Measurements from ENCODE around the gene UPB1.

UPB1 gene

DNA sequence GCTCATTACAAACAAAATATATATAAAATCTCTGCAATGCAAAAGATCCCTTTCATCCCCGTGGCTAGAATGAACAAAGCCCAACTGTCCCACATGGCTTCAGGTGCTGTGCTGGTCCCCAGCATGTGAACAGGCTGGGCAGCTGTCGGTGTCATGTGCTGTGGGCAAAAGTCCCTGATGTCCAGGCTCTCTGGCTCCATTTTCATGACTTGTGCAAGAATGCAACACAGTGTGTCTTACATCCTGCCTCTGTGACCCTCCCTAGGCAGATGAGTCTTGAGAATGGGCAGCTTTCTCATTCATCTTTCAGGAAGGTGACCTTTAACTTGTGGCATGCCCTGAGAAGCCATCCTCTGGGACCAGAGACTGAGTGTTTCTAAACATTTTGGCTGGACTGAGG lies 45.3 kb downstream of the UPB1 start:
- DNase-seq = no peak

GRCh38 chr22:24541681-24542515 lies 46.8 kb downstream of the UPB1 start:
- DNase-seq = no peak

- no peak for DNase-seq
These were observed 47.5 kb downstream of the UPB1 start for GRCh38 chr22:24542641-24543040.

DNA sequence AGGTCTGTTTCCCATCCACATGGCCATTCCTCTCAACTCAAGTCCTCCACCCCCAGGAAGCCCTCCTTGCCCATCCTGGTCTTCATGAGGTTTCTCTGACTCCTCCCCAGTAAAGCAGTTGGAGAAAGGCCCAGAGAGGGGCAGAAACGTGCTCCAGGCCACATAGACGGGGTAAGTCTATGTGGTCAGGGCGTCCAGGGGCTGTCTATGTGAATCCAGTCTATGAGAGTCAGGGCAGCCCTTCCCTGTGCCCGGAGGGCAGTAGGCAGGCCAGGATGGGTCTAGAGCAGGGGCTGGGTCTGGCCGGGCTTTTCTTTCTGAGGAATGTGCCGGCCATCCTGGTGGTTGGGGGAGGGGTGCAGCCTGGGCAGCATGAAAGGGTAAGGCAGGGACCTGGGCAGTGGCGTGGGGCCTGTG lies 48.1 kb downstream of the UPB1 start:
- DNase-seq = no peak

DNA sequence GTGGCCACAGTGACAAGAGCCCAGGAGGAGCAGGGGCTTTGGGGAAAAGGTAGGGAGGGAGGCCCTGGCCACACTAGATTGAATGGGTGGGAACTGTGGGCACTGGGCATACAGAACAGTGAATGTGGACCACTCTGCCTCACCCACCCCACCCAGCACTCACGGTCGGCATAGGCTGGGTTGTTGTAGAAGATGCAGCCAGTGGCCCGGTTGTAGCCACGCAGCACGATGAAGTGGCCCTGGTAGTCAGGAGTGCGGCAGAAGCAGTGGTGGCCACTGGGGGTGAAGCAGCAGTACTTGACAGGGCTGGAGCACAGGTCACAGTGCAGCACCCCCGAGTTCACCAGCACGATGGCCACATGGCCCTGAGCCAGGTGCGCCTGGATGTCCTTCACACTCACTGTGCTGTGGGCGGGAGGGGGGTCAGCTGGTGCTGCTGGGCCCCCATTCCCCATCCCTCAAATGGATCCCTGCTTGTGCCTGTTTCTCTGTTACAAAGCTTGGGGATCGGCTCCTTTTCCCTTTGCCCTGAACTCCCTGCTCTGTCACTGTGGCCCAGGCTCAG lies 48.6 kb downstream of the UPB1 start:
- DNase-seq = no peak

DNA sequence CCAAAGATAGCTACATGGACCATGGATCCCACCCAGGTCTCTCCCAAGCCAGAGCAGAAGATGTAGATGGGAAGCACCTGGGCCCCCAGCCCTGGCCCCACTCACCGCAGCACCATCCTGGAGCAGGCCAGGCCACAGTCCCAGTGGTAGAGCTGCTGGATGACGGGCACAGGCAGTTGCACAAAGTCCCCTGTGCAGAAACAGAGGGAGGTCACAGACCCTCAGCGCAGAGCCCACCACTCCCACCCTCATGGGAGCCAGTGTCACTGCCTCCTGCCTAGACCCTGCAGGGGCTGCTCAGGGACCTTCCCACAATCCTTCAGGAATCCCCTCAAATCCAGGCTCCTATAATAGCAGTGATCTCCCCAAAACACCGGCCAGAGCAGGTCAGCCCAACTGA lies 53.7 kb downstream of the UPB1 start:
- DNase-seq = no peak

DNA sequence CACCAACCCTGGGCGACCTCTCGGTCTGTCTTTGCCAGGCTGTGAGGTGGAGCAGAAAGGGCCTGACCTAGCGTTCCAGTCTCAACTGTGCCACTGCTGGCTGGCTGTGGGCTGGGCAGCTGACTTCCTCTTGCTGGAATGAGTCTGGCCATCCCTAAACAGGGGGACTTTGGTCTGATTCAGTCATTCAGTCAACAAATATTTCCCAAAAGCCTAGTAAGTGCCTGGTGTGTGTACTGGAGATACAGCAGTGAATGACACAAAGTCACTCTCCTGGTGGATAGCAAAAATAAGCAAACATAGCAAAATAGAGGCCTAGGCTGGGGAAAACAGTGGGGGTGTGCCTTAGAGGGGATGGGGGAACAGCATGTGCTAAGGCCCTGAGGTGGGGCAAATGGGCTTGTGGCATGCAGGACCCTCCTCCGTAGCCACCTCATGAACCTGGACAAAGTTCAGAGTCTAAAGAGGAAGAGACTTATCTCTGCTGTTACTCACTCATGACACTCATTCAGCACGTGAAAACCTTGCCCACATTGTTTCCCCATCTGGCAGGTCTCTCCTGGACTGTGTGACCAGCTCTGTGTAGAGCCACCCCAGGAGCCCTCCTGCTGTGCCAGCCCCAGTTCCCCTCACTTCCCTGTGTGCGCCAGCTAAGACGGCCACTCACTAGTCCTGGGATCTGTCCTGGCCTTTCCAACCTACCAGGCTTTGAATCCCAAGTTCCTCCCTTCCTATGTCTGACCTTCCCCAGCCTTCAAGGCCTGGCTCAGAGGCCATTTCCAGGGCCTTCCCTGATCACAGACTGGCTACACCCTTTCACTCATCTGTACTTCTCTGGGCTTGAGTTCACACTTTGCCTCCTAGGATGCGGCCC lies 55.1 kb downstream of the UPB1 start:
- DNase-seq = no peak

DNA sequence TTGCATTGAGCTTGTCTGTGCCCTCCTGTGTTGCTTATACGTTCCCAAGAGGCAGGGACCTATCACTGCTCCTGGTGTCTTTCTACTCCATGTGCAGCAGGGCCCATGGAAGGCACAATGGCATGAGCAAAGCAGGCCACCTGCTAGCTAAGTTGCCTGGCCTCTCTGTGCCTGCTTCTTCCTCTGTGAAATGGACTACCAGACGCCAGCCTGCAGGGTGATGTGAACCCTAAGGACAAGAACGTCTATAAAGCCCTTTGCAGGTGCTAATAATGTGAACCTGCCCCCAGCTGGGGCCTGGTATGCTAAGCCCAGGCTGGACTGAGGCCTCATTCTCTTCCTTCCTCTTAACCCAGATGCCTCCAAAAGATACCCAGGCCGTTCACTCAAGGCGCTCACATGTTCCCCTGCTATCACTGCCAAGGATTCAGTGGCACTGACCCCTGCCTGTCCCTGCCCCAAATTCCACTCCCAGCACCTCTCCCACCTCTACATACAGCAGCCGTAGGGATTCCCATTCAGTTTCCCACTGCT lies 55.8 kb downstream of the UPB1 start:
- no peak for DNase-seq

DNA sequence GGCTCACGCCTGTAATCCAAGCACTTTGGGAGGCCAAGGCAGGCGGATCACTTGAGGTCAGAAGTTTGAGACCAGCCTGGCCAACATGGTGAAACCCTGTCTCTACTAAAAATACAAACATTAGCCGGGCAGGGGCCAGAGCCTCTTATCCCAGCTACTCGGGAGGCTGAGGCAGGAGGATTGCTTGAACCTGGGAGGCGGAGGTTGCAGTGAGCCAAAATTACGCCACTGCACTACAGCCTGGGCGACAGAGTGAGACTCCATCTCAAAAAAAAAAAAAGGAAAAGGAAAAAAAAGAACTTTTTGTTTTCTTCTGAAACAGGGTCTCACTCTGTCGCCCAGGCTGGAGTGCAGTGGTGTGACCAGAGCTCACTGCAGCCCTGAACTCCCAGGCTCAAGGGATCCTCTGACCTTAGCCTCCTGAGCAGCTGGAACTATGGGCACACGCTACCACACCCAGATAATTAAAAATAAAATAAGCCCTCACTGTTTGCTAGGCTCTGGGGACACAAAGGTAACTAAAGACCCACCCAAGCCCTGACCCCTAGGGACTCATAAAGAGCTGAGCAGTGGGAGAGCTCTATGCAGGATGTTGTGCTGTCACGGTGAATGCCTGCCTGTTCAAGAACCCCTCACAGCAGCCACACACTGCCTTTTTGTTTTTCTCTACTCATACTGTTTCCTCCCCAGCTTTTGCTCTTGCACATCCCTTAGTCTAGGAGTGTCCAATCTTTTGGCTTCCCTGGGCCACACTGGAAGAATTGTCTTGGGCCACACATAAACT lies 57.6 kb downstream of the UPB1 start:
- DNase-seq = peak; percentile 90

DNA sequence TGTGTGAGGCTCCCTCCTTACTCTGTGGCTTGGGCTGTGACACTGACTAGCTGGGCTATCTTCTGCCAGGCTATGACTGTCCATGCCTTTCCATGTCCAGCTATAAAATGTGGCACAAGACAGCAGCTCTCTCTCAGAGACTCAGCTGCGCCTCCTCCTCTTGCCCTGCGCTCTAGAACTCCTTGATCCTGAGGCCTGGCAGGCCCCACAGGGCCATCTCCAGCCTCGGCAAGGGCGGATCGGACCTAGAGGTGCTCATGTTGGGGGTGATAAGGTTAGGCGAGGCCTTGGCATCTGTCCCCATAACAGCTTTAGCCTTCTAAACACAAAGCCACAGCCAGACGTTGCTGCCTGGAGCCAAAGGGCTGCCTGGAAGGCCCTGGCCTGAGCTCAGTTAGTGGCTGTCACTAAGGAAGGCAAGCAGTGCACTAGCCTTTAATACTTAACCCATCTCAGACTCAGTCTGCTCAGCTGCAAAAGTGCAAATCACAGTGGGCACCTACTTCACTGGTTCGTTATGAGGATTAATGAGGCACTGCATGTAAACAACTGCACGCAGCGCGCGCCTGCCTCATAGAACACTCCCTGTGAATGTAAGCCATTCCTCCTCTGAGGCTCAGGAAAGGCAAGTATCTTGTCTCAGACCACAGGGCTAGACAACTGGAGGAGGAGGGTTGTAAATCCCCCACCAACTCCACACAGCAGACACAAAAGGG lies 58.6 kb downstream of the UPB1 start:
- DNase-seq = peak; percentile 56

- DNase-seq = peak; percentile 62
These were observed 59.4 kb downstream of the UPB1 start, which contains the start of gene GUCD1 for GRCh38 chr22:24554313-24555164. GUCD1 (minus strand) TSS chr22:24555138; CDS start chr22:24554991, 147 bp downstream.

- peak; percentile 99 for DNase-seq
These were observed 60.3 kb downstream of the UPB1 start, which contains the start of gene SNRPD3 for GRCh38 chr22:24555165-24556039. SNRPD3 (plus strand) TSS chr22:24555999; CDS start chr22:24557675, 1,676 bp downstream.

GRCh38 chr22:24559471-24559870 lies 64.3 kb downstream of the UPB1 start:
- no peak for DNase-seq

GRCh38 chr22:24563246-24563645 lies 68.1 kb downstream of the UPB1 start:
- no peak for DNase-seq

DNA sequence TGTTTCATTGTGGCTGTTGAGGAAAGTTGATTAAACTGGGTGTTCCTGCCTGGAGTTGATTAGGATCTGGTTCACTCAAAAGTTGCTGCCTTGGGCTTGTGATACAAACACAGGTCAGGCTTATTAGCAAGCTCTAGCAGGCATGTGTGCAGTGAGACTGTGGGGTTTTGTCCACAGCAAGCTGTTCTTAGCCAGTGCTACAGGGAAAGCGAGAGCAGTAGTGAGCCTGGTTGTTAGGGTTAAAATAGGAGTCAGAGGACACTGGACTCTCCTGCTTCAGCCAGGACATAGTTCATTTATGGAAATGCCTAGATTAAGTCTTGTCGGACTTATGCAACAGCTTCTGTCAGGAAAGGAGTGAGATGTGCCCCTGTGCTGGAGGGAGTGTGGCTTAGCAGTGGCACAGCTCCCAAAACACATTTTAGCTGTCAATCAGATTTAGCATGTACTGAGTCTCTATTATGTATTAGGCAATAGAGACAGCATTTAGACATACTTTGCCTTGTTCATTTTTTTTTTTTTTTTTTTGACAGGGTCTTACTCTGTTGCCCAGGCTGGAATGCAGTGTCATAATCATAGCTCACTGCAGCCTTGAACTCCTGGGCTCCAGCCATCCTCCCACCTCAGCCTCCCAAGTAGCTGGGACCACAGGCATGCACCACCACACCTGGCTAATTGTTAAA lies 69.4 kb downstream of the UPB1 start:
- no peak for DNase-seq

DNA sequence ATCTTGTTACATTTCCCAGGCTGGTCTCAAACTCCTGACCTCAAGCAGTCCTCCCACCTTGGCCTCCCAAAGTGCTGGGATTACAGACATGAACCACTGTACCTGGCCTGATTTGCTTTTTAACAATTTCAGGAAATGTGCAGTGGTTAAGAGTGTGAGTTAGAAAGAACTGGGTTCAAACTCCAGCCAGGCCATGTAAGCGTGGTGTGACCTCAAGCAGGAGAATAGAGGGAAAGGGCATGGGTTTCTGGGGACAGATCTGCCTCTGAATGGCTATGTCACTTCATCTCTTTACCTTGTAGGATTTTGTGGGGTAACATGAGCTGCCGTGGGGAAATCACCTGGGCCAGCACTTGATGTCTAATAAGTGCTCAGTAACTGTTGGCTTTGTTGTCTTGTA lies 69.9 kb downstream of the UPB1 start:
- no peak for DNase-seq

DNA sequence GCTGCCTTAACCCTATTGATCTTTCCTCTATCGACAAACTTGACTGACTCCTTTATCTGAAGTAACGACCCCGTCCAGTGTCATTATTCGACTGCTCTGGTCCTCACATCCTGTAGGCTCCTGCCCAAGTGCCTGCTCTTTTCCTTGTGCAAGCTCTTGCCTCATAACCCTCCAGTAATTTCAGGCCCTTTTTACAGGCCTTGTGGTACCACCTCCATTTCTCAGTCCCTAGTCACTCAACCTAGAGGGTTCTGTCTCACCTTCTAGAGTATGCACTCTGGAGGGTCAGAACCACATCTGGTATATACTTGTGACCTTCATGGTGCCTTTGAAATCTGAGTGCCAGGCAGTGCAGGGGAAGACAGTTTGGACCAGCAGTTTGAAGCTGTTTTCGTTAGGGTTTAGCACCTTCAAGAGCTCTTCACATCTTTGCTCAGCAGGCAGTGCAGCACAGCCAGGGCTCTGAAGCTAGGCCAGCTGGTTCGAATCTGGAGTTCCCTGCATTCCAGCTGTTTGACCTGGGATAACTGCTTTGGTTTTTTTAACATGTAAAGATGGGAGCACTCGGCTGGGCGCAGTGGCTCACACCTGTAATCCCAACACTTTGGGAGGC lies 71.9 kb downstream of the UPB1 start:
- no peak for DNase-seq

GRCh38 chr22:24567668-24568067 lies 72.5 kb downstream of the UPB1 start:
- no peak for DNase-seq

DNA sequence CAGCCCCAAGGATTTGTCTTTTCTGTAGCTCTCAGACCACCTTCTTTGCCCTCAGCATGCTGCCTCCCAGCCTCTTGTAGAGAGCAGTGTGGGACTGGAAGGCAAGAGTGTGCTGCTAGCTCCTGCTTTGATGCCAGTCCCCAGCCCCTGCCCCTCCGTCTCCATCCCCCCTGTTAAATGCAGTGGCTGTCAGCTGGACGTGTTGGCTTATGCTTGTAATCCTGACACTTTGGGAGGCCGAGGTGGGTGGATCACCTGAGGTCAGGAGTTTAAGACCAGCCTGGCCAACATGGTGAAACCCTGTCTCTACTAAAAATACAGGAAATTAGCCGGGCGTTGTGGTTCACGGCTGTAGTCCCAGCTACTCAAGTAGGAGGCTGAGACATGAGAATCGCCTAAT lies 76.1 kb downstream of the UPB1 start:
- DNase-seq = no peak

All from NCI-H69 (cell line).